Vagina (tissue), 2 donors: ENCODE measurements around the gene PARM1.

ENCODE experiments used
- POLR2A ChIP-seq, 2 donors: fragments of 450-650 bp; IDR thresholded peaks; one replicate each; pipeline ENCODE4 v1.6.1; 2017; ENCODE audit warnings: antibody characterized with exemption in 2 of 2, mild to moderate bottlenecking in 2 of 2, moderate library complexity in 2 of 2
- TF ChIP-seq, protein P1 (sequence below), 3 experiments: fragments of 450-650 bp in 2 of 3; fragments of 200-600 bp in 1 of 3; sonication (generic) in 1 of 3; IDR thresholded peaks; one replicate each; pipeline ENCODE4 v1.5.1; 2017 to 2019; ENCODE audit warnings: antibody characterized with exemption in 3 of 3, mild to moderate bottlenecking in 2 of 3, moderate library complexity in 2 of 3

DNA sequence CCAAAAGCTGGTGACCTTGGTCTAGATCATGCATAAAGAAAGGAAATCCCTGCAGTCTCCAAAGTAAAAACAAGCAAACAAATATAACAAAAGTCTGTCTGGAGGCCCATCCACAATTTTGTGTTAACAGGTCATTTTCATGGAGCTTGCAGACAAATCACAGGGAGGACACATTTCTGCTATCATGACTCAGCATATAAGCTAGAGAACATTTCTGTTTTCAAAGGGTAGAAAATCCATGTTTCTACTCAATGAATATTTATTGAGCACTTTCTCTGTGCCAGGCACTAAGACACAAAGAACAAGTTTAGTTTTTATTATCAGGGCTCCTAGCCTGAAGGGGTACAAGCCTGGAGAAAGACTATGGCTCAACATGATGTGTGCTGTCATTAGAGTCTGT lies 71.1 kb downstream of the PARM1 start:
- TF ChIP-seq, protein P1, sequence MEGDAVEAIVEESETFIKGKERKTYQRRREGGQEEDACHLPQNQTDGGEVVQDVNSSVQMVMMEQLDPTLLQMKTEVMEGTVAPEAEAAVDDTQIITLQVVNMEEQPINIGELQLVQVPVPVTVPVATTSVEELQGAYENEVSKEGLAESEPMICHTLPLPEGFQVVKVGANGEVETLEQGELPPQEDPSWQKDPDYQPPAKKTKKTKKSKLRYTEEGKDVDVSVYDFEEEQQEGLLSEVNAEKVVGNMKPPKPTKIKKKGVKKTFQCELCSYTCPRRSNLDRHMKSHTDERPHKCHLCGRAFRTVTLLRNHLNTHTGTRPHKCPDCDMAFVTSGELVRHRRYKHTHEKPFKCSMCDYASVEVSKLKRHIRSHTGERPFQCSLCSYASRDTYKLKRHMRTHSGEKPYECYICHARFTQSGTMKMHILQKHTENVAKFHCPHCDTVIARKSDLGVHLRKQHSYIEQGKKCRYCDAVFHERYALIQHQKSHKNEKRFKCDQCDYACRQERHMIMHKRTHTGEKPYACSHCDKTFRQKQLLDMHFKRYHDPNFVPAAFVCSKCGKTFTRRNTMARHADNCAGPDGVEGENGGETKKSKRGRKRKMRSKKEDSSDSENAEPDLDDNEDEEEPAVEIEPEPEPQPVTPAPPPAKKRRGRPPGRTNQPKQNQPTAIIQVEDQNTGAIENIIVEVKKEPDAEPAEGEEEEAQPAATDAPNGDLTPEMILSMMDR (IDR thresholded peaks at IDR 0.05) = no peak
- TF ChIP-seq POLR2A (IDR thresholded peaks at IDR 0.05) = no peak
